CD4-positive, alpha-beta T cell treated with Interleukin-1 beta for 1 hour (primary cell): Measurements from ENCODE around the gene TLNRD1.

Source experiments
- DNase-seq, 2 donors: peaks; one replicate each; pipeline ENCODE4 v3.0.0-alpha.2; 2020 to 2022

TLNRD1 gene

GRCh38 chr15:80978685-80979329 lies 21.9 kb upstream of the TLNRD1 start:
- DNase-seq, result no peak

- no peak for DNase-seq
These were observed 21.1 kb upstream of the TLNRD1 start for GRCh38 chr15:80979538-80980200.

GRCh38 chr15:80982205-80982604 lies 18.5 kb upstream of the TLNRD1 start:
- no peak for DNase-seq

- no peak for DNase-seq
These were observed 17.9 kb upstream of the TLNRD1 start for GRCh38 chr15:80982839-80983238.

- DNase-seq, result peak in 1 of 2 donors; percentile 43
These were observed 15.9 kb upstream of the TLNRD1 start for GRCh38 chr15:80984856-80985255.

GRCh38 chr15:80985981-80986380 lies 14.7 kb upstream of the TLNRD1 start:
- DNase-seq, result no peak

GRCh38 chr15:80986487-80986886 lies 14.2 kb upstream of the TLNRD1 start:
- no peak for DNase-seq

GRCh38 chr15:80988148-80988796 lies 12.5 kb upstream of the TLNRD1 start:
- no peak for DNase-seq

GRCh38 chr15:80989081-80989517 lies 11.6 kb upstream of the TLNRD1 start:
- no peak for DNase-seq

GRCh38 chr15:80989518-80990478 lies 10.9 kb upstream of the TLNRD1 start, which contains the start of gene MESD:
MESD (minus strand) TSS chr15:80989819; CDS start chr15:80989791, 28 bp downstream.
- DNase-seq, result peak; percentile 95 to 96

- DNase-seq, result no peak
These were observed 9.8 kb upstream of the TLNRD1 start for GRCh38 chr15:80990955-80991354.

- no peak for DNase-seq
These were observed 9.3 kb upstream of the TLNRD1 start for GRCh38 chr15:80991421-80991820.

- DNase-seq, result no peak
These were observed 8.7 kb upstream of the TLNRD1 start for GRCh38 chr15:80992006-80992405.

GRCh38 chr15:80992441-80992840 lies 8.3 kb upstream of the TLNRD1 start:
- no peak for DNase-seq

- DNase-seq, result peak in 1 of 2 donors; percentile 29
These were observed 4.5 kb upstream of the TLNRD1 start for GRCh38 chr15:80996247-80996646.

GRCh38 chr15:80997692-80998091 lies 3.0 kb upstream of the TLNRD1 start:
- DNase-seq, result no peak

- peak in 1 of 2 donors; percentile 15 for DNase-seq
These were observed 2.5 kb upstream of the TLNRD1 start for GRCh38 chr15:80998251-80998650.

- DNase-seq, result peak; percentile 40 to 62
These were observed 1.1 kb upstream of the TLNRD1 start for GRCh38 chr15:80999623-81000036.

GRCh38 chr15:81000144-81000623 lies 539 bp upstream of the TLNRD1 start:
- DNase-seq, result no peak

- peak; percentile 64 to 72 for DNase-seq
These were observed 657 bp downstream of the TLNRD1 start for GRCh38 chr15:81001152-81002008.

- DNase-seq, result no peak
These were observed 1.2 kb downstream of the TLNRD1 start for GRCh38 chr15:81002009-81002330.
